HG02610 (cell line): ENCODE data around the gene DZIP1.
"Not testable (repeated sequence)": the region's sequence is repeated elsewhere in the genome, so short reads cannot be mapped to it uniquely, and the experiment has no call there.

Experiments
- ATAC-seq: cut with Tn5 transposase; IDR thresholded peaks from one replicate; pipeline ENCODE4 v1.9.1; 2021; ENCODE audit warnings: mild to moderate bottlenecking, moderate library complexity; ENCODE audit not compliant: unreplicated experiment

The DZIP1 gene

GRCh38 chr13:95644601-95645052, at the start of gene DZIP1:
Gene DZIP1, minus strand, starts transcription at chr13:95644706. Its CDS starts 2,677 bp downstream, at chr13:95642029.
- ATAC-seq = peak; percentile 55

GRCh38 chr13:95690986-95691385, 46.5 kb upstream of the DZIP1 start:
- ATAC-seq = not testable (repeated sequence)

GRCh38 chr13:95689582-95689926, 45.0 kb upstream of the DZIP1 start:
- ATAC-seq = no peak

- not testable (repeated sequence) for ATAC-seq
These were observed 40.5 kb upstream of the DZIP1 start for GRCh38 chr13:95684960-95685359.

GRCh38 chr13:95684418-95684817, 39.9 kb upstream of the DZIP1 start:
- no peak for ATAC-seq

GRCh38 chr13:95679722-95680121, 35.2 kb upstream of the DZIP1 start:
- ATAC-seq = no peak

- ATAC-seq = no peak
These were observed 34.5 kb upstream of the DZIP1 start for GRCh38 chr13:95678967-95679366.

GRCh38 chr13:95677564-95678266, 33.2 kb upstream of the DZIP1 start:
- ATAC-seq = no peak

- ATAC-seq = peak; percentile 95
These were observed 32.5 kb upstream of the DZIP1 start, which contains the start of gene DNAJC3 for GRCh38 chr13:95676762-95677563. Gene DNAJC3, plus strand, starts transcription at chr13:95677139. Its CDS starts 117 bp downstream, at chr13:95677256.

- no peak for ATAC-seq
These were observed 31.7 kb upstream of the DZIP1 start for GRCh38 chr13:95676105-95676761.

- ATAC-seq = no peak
These were observed 27.1 kb upstream of the DZIP1 start for GRCh38 chr13:95671597-95671996.

- not testable (repeated sequence) for ATAC-seq
These were observed 22.7 kb upstream of the DZIP1 start for GRCh38 chr13:95667235-95667634.

GRCh38 chr13:95660981-95661581, 16.6 kb upstream of the DZIP1 start:
- ATAC-seq = no peak

- ATAC-seq = no peak
These were observed 15.0 kb upstream of the DZIP1 start for GRCh38 chr13:95659500-95659899.

- ATAC-seq = no peak
These were observed 12.0 kb upstream of the DZIP1 start for GRCh38 chr13:95656386-95657015.

- ATAC-seq = no peak
These were observed 8.3 kb upstream of the DZIP1 start for GRCh38 chr13:95652821-95653220.

- no peak for ATAC-seq
These were observed 7.8 kb upstream of the DZIP1 start for GRCh38 chr13:95652244-95652764.

GRCh38 chr13:95650696-95651095, 6.2 kb upstream of the DZIP1 start:
- no peak for ATAC-seq

GRCh38 chr13:95647321-95647720, 2.8 kb upstream of the DZIP1 start:
- no peak for ATAC-seq

- ATAC-seq = peak; percentile 48
These were observed 439 bp downstream of the DZIP1 start for GRCh38 chr13:95643936-95644598.
